Ammon's horn (tissue), 1 donor: ENCODE data around the gene RNF182.
"Not testable (repeated sequence)": the region's sequence is repeated elsewhere in the genome, so short reads cannot be mapped to it uniquely, and the experiment has no call there.

Experiments
- DNase-seq: peaks from one replicate; pipeline ENCODE4 v3.0.0-alpha.2; 2016; ENCODE audit warnings: low spot score

The RNF182 gene

DNA sequence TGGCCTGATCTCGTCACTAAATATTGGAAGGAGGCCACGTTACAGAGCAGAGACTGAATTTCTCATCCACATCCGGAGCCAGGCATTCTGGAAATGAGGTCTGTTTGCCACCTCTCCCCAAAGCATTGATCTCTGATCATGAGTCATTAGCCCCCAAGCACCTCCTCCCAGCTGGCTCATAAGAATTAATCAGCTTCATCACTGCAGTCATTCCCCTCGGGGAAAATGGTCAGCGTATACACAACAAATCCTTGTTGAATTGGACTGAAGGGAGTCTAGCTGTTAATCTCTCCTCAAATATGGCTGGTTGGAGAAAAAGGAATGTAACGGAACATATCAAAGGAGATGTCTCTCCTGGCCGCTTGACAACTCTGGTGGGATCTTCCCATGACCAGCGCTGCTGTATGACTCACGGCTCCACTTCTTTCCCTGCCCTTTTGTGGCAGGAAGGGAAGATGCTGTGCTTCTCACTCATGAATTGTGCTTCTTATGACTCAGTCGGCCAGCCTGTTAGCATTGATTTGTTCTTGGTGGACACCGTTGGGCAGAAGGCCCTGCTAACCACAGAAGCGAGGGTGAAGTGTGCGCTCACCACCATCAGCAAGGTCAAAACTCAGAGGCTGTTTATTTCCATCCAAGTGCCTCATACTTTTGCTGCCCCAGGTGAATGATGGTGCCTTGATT is 76.7 kb downstream of the RNF182 start:
- no peak for DNase-seq

DNA sequence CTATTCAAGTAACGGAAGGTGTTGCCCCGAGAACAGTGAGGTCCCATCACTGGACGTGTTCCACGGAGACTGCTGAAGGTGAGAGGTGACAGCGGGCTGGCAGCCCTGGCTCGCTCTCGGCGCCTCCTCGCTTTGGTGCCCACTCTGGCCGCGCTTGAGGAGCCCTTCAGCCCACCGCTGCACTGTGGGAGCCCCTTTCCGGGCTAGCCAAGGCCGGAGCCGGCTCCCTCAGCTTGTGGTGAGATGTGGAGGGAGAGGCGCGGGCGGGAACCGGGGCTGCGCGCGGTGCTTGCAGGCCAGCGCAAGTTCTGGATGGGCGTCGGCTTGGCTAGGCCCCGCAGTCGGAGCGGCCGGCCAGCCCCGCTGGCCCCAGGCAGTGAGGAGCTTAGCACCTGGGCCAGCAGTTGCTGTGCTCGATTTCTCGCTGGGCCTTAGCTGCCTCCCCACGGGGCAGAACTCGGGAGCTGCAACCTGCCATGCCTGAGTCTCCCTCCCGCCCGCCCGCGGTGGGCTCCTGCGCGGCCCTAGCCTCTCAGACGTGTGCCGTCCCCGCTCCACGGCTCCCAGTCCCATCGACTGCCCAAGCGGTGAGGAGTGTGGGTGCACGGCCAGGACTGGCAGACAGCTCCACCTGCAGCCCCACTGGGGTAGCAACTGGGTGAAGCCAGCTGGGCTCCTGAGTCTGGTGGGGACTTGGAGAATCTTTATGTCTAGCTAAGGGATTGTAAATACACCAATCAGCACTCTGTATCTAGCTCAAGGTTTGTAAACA is 77.6 kb downstream of the RNF182 start:
- no peak for DNase-seq

DNA sequence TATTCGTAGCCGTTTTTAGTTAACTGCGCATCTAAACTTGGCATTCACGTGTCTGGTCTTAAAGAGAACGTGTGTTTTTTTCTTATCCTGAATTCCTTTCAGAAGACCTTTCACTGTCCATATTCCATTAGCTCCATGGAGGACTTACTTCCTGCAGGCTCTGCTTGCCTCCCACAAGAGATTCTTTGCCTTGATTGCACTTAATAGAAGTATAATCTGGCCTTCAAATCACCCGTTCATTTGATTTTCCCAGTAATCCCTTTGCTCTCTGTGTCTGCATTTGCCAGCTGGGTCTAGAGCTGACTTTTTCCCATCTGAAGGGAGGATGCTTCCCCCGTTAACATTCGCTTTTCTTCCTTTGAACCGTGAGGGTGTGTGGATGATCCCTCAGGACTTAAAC is 79.5 kb downstream of the RNF182 start:
- DNase-seq, result no peak

DNA sequence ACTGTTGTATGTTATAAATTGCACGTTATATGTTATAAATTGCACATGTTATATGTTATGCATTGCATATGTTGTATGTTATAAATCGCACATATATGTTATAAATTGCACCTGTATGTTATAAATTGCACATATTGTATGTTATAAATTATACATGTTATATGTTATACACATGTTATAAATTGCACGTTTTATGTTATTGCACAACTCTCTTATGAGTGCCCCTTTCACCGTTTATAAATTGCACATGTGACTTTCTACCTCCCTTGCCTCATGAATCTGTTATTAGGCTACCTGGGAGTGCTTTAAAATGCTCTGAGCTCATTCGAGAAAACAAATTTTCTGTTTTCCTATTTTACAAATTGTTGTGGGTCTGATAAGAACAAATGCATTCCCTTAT is 84.1 kb downstream of the RNF182 start:
- DNase-seq, result no peak

DNA sequence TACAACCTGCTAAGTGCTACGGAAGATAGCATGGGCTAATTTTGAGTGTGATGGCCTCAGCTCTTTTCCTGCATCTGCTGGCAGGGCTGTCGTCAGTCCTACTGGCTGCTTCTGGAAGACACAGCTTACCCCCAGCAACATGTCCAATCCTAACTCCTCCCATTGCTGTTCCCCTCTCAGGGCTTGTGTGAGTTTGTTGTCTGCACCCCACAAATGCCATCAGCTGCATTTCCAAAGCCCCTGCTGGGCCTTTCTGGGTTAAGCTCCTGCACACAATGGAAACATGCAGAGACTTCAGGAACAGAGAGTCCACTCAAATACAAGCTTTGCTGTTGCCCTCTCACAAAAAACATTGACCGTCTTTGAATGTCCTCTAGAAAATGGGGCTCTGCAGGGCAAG is 84.7 kb downstream of the RNF182 start:
- peak; percentile 32 for DNase-seq

DNA sequence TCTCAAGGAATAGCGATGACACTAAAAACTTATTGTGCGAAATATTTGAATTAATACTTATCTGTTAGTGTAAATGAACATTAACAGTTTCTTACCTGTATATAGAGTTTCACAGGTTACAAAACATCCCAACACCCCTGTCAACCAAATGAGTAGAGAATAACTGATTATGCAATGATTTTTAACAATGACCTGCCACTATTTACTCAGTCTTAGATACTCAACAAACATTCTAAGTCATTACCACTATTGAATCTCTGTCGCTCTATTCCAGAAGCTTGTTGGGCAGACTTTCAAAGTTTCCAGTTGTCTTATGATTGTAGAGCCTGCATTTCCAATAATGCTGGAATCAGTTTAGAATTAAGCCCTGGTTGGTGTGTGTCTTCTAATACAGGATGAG is 85.5 kb downstream of the RNF182 start:
- no peak for DNase-seq

DNA sequence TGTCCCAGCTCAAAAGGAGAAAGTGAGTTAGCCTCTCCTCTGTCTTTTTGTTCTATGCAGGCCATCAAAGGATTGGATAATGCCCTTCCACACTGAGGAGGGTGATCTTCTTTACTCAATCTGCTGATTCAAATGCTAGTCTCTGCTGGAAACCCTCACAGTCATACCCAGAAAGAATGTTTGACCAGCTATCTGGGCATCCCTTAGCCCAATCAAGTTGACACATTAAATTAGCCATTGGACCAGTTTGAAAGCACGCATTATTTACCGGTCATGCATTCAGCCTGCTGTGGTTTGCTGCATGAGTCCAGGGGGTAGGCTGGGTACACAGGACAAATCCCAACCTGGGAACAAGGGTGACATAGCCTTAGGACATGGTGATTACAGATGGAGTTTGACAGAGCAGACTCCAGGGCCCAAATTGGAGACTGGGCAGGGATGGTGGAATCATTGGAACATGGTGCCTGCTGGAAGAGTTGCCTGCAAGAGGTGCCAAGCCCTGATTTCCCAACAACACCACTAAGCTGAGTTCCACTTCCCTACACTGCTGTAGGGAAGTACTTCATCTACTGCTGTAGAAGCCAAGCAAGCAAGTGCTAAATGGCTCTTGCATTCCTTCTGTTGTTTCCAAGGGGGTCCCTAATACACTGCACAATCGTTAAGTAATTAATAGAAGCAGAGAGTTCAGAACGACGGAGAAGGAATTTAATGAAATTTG is 87.7 kb downstream of the RNF182 start:
- no peak for DNase-seq

DNA sequence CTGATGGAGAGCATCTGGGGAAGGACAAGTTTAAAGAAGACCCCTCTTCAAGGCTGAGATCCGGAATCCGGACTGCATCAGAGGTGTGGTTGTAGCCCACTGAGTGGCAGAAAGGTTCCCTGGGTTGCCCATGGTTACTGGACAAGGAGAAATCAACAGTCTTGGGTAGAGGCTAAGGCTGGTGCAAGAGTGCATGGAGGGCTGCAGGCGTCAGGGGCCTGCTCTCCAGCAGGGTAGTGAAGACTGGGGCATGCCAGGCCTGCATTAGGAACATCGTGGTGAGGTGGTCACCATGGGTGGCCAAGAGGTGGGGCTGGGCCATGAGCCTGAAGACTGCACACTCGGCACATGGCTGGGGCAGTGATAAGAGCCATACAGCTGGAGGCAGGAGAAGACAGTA is 91.2 kb downstream of the RNF182 start:
- no peak for DNase-seq

DNA sequence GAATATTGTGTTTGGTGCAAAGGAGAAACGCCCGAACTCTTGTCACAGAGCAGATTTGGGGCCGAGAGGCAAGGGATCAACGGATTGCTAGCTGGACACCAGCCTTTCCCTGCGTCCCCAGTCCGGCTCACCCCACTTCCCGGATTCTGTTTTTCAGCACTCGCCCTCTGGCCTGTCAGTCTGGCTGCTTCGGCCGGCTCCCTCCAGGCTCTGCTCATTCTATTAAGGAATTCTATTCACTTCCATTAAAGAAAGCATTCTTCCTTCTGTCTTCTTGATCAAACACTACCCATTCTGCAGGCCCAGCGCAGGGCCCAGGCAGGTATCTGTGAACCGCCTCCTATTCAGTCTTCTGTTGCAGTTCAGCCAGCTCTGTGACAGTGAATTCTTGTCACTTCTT is 91.7 kb downstream of the RNF182 start:
- DNase-seq, result no peak

DNA sequence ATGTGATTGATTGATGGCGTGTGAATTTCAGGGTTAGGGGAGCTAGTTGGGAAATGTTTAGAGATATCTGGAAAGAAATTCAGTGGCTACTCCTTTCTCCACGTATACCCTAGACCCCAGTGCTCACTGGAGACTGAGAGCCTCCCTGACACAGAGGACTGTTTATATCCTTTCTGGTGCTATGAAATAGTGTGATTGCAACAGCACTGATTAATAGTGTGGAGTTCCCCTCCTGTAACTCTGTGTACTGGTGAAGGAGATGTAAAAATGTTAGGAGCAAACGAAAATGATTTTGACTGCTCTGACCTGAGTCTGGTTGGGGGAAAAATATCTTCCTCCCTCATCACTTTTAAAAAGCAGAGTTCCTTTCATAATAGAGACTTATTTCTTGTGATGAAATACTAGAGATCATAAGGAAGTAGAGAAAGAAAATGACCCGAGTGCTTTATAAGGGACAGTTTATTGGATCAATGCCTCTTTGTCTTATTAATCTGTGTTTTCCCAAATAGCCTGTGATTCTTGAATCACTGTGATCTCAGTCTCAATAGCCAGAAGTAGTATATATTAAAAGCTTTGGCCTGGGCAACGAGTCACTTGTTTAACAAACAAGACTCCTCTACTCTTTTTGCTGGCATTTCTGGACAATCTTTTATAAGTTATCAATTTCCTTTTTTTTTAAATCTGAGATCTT is 92.3 kb downstream of the RNF182 start:
- DNase-seq, result no peak

DNA sequence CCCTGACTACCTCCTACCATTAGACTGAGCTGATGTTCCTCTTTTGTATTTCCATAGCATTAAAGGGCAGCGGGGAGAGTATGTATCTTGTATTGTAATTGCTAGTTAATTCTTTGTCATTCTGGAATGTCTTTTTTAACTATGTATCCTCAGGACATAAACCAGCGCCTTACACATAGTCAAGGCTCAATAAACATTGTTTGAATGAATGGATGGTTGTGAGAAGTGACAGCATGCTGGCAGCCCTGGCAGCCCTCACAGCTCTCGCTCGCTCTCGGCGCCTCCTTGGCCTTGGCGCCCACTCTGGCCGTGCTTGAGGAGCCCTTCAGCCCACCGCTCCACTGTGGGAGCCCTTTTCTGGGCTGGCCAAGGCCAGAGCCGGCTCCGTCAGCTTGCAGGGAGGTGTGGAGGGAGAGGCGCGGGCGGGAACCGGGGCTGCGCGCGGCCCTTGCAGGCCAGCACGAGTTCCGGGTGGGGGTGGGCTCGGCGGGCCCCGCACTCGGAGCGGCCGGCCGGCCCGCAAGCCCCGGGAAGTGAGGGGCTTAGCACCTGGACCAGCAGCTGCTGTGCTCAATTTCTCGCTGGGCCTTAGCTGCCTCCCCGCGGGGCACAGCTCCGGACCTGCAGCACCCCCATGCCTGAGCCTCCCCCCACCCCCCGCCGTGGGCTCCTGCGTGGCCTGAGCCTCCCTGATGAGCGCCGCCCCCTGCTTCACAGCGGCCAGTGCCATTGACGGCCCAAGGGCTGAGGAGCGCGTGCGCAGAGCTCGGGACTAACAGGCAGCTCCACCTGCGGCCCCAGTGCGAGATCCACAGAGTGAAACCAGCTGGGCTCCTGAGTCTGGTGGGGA is 93.1 kb downstream of the RNF182 start:
- DNase-seq, result no peak

DNA sequence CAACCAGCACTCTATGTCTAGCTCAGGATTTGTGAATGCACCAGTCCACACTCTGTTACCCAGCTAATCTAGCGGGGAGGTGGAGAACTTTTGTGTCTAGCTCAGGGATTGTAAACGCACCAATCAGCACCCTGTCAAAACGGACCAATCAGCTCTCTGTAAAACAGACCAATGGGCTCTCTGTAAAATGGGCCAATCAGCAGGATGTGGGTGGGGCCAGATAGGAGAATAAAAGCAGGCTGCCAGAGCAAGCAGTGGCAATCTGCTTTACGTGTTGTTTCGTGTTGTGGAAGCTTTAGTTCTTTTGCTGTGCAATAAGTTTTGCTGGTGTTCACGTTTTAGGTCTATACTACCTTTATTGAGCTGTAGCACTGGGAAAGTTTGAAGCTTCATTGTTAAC is 93.8 kb downstream of the RNF182 start:
- not testable (repeated sequence) for DNase-seq

DNA sequence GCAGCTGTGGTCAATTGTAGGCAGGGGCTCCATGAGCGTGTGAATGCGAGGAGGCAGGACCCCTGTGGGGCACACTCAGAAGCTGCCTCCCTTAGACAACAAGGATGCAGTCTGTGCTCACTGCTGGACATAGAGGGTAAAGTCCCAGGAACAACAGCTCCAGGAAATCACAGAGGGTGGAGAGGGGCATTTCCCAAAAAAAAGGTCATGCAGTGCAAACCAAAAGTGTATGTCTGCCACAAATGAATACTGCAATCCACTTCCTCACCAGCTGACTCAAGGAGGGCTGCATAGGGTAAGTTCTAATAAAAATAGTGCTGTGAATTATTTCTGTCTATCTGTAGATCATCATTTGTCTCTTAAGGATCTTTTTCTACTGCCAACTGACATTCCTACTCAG is 95.8 kb downstream of the RNF182 start:
- DNase-seq, result no peak

DNA sequence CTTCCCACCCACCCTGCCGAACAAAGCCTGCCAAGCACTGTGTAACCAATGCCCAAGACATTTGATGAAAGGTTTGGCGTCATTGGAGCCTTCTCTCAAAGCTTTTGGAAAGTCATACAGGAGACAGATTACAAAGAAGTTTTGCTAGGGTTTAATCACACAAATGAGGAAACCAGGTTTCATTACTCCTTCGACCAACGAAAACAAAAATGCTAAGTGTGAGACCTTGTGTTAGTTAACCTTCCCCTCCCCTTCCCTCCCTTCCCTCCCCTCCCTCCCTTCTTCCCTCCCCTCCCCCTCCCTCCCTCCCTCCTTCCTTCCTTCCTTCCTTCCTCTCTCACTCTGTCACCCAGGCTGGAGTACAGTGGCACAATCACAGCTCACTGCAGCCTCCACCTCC is 96.7 kb downstream of the RNF182 start:
- no peak for DNase-seq

DNA sequence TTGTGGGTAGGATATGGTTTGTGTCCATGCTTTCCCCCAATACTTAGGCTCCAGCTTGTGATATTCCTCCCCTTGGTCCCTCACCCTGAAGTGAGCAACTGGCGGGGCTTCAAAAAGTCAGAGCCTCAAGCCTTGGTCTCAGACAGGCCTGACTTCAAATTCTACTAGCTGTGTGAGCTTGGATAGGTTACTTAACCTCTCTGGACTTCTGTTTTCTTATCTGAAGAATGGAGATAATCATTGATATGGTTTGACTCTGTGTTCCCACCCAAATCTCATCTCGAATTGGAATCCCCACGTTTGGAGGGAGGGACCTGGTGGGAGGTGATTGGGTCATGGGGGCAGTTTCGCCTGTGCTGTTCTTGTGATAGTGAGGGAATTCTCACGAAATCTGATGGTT is 97.9 kb downstream of the RNF182 start:
- DNase-seq, result no peak

DNA sequence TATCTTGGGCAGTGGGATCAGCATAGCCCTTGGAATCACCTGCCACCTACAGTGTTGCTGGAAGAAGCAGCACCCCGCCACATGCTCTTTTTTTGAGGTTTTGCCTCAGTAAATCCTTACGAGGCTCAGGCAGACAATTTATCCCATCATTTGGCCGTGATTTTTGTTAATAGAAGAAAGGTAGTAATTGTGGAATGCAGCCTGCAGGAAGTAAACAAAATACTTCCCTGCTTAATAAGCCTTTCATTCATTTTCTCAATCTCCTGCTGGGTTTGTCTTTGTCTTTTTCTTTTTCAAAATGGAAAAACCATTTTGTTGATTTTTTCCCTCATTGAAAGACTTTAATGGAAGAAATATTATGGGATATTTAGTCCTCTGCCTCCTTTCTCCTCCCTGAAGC is 99.1 kb downstream of the RNF182 start:
- DNase-seq, result no peak

DNA sequence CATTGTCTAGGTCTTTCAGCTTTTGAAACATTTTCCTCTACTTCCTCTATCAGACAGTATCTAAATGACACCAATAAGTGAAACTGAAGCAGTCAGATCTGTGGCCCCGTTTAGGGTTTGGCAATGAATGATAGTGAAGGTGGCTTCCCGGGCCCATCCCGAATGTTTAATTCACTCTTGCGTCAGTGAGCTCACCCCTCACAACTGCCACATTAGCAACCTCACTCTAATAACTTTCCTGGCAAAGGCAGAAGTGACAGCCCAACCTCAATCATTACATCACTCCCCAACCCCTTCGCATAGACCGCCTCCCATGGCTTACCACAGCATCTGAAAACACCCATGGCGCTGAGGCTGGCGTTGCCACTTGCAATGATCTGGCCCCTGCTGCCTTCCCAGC is 100.4 kb downstream of the RNF182 start:
- DNase-seq, result no peak

DNA sequence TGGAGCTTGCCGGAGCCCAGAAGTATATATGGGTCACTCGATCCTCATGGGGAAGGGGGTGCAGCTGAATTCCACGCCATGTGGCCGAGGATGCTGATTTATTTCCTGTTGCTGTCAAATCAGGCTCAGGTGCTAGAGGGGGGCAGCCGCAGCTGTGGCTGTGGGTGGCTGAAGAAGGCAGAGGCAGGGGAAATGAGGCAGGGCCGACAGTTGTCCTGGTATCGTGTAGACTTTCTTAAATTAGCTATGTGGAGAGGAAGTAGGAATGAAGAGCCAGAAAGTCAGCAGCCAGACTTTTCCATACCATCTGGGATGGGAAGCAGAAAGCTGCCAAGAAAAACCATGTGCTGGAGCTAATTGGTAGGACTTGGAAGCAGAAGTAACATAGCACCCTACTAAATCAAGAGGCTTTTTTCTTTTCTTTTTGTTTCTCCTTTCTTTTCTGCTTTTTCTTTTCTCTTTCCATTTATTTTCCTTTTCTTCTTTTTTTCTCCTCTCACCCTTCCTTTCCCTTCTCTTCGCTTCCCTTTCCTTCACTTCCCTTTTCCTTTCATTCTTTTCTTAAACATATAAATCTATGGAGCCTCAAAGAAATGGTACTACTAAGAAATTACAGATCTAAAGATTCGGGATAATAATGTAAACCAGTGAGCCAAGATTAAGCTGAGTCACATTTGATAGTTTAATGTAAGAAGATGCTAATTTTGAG is 102.2 kb downstream of the RNF182 start:
- DNase-seq, result peak; percentile 26

DNA sequence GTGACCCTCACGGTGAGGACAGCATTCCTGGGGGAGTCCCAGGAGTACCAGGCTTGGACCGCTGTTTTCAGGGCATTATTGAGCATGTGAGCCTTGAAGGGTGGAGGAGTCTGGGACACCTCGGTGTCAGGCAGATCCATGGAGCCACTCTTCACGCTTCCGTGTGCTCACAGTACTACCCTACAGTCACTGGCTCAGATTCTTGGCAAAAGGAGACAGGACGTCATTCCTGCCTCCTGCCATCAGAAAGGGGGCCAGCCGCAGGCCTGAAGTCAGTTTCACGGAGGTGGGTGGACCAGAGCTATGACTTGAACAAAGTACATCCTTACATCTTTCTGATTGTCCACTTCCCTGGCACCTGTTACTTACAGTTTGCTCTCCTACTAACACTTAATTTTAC is 103.9 kb downstream of the RNF182 start:
- DNase-seq, result no peak

DNA sequence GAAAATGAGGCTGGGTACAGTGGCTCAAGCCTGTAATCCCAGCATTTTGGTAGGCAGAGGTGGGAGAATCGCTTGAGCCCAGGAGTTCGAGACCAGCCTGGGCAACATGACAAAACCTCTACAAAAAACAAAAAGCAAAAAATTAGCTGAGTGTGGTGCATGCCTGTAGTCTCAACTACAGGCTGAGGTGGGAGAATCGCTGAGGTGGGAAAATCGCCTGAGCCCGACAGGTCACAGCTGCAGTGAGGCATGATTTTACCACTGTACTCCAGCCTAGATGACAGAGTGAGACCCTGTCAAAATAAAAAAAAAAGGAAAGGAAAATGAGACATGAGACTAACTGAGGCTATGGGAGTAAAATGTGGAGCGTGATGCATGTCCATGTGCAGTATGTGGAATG is 104.9 kb downstream of the RNF182 start:
- no peak for DNase-seq
